Measurements from ENCODE around the gene FXYD3.

The FXYD3 gene

DNA sequence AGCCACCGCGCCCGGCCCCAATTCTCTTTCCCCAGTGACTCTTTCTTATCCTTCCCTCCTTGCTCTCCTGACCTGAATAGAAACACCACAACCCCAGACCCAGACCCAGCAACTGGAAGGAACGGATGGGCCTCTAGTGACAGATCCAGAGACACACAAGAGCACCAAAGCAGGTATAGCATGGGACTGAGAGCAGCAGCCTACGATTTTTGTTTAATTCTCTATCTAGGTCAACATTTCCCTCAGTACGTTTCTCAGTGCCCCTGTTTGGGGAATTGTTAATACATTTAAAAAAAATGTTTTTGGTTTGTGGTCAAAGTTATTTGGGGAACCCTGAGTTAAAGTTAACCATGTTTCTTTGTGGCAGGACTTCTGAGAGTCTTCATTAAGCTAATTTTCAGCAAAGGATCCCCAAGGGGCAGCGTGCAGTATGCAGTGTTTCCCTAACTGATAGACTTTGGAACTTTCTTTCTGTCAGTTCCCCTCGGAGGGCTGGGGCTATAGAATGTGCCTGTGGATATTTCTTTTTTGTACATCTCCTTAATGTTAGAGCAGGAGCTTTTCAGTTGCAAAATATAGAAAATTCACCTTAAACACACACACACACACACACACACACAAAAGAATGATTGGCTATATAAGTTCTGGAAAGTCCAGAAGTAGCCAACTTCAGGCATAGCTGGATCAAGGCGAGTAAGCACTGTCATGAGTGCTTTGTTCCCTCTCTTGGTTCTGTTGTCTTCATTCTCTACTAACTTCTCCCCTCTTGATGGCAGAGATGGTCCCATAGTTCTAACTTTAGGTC lies 45.2 kb downstream of the FXYD3 start:
- no peak for DNase-seq (ENCODE audit: low read depth in 2 of 2)

GRCh38 chr19:35161434-35161743 lies 45.8 kb downstream of the FXYD3 start:
- DNase-seq (ENCODE audit: low read depth in 2 of 2) = no peak

- DNase-seq (ENCODE audit: low read depth in 2 of 2) = no peak
Measured at GRCh38 chr19:35162471-35163326, 47.1 kb downstream of the FXYD3 start.

GRCh38 chr19:35164418-35164817 lies 48.8 kb downstream of the FXYD3 start:
- no peak for DNase-seq (ENCODE audit: low read depth in 2 of 2)

DNA sequence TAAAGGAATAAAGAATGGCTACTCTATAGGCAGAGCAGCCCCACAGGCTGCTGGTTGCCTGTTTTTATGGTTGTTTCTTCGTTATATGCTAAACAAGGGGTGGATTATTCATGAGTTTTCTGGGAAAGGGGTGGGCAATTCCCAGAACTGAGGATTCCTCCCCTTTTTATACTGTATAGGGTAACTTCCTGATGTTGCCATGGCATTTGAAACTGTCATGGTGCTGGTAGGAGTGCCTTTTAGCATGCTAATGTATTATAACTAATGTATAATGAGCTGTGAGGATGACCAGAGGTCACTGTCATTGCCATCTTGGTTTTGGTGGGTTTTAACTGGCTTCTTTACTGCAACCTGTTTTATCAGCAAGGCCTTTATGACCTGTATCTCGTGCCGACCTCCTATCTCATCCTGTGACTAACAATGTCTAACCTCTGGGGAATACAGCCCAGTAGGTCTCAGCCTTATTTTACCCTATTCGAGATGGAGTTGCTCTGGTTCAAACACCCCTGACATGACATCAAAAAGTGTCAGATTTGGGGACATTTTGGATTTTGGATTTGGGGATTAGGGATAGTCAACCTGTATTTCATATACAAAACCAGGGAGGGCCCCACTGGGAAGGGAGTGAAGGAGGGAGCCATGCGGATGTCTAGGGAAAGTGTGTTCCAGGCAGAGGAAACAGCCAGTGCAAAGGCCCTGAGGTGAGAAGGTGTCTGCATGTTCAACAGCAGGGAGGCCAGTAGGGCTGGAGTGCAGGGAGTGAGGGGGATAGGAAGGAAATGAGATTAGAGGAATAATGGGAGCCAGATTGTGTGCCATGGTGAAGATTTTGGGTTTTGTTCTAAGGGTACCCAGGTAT lies 49.8 kb downstream of the FXYD3 start:
- no peak for DNase-seq (ENCODE audit: low read depth in 2 of 2)

GRCh38 chr19:35166100-35167063 lies 50.8 kb downstream of the FXYD3 start:
- DNase-seq (ENCODE audit: low read depth in 2 of 2) = no peak

- no peak for DNase-seq (ENCODE audit: low read depth in 2 of 2)
Measured at GRCh38 chr19:35167251-35168119, 51.9 kb downstream of the FXYD3 start.

- DNase-seq (ENCODE audit: low read depth in 2 of 2) = no peak
Measured at GRCh38 chr19:35168196-35168595, 52.6 kb downstream of the FXYD3 start.

DNA sequence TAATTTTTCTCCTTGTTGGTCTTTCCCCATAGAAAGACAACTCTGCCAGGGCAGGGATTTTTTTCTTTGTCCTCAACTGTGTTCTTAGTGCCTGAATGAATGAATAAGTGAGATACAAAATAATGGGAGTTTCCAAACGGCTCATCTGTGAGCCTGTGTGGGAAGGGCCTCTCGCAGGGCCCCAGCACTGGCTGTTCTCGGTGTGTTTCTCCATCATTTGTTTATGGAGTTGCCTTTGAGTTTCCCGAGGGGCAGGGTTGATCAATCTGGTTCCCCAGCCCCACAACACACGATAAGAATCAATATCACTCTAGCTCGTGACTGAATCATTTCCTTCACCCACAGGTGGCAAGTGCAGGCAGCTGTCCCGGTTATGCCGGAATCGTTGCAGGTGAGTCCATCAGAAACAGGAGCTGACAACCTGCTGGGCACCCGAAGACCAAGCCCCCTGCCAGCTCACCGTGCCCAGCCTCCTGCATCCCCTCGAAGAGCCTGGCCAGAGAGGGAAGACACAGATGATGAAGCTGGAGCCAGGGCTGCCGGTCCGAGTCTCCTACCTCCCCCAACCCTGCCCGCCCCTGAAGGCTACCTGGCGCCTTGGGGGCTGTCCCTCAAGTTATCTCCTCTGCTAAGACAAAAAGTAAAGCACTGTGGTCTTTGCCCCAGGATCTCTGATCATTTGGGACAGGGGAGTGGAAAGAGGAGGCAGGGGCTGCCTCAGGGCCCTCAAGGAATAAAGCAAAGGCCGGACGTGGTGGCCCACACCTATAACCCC lies 53.8 kb downstream of the FXYD3 start:
- no peak for DNase-seq (ENCODE audit: low read depth in 2 of 2)

DNA sequence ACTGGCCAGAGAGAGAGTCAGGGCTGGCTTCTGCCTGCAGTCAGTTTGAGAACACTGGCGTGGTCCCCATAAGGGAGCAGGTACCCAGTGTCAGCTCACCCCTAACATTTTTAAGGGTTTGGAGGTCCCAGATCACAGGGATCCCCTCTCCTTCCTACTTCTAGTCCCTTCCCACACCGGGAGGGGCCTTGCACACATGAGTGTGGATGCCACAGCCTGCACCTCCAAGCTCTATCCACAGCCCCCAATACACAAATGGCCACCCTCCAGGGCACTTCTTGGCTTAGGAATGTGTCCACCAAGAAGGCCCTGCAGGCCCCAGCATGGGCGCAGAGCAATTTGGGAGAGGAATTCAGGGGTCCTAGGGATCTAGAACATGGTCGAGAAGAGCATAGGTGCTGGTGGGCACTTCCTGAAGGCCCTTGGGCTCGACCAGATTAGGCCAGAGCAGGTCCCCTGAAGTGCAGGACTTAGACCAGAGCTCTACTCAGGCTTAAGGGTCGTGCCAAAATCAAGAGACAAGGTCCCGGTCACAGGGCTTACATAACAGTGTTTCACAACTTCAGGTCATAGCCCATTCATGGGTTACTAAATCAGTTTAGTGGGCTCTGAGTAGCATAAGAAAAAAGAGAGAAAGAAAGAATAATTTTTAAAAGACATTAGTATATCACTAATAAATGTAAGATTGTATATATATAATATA lies 54.9 kb downstream of the FXYD3 start:
- no peak for DNase-seq (ENCODE audit: low read depth in 2 of 2)

DNA sequence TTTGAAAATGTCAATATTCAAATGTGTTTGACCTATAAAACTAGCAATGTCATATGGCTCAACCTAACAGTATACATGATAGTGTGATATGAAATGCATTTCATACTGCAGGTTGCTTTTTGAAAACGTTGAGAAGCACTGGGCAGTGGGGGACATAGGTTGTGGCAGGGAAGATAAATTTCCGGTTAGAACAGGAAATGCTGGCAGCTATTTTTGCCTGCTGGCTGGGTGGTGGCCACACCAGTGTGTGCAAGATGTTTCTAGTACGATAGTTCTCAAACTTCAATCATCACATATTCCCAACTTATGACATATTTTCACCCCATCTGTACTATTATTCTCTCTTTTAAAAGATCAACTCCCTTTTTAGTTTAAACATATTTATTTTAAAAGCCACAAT lies 56.1 kb downstream of the FXYD3 start:
- no peak for DNase-seq (ENCODE audit: low read depth in 2 of 2)

All from stimulated activated CD4-positive, alpha-beta T cell treated with anti-CD3 and anti-CD28 coated beads, Interleukin-15, amount 100 ng/mL, for 48 hours (primary cell).